HCT116 (cell line): Measurements from ENCODE around the gene TRMU. TPM values are rescaled to one million over a fixed set of nuclear protein-coding genes. Genes with fewer than 3 reads are reported as not detected.

Experiments
- ATAC-seq: fragments of 200-7000 bp; cut with Tn5 transposase; 2 replicates; pipeline ENCODE4 v1.9.1; 2020; ENCODE audit warnings: mild to moderate bottlenecking, moderate library complexity
- BruUV-seq: library from RNA; stranded (reverse); fragments of 400-500 nt; replicated peaks from 2 replicates; lab custom pipeline; 2021; lab: Mats Ljungman, UMichigan
- CTCF ChIA-PET: fragments of 300-600 bp; sonication (Branson Sonifier 250); formaldehyde crosslinking; loops from one replicate; lab custom pipeline; 2021; ENCODE audit warnings: antibody characterized with exemption; lab: Charles Lee
- POLR2A ChIA-PET: fragments of 300-600, 350-600 bp; sonication (Branson Sonifier 250); formaldehyde crosslinking; loops from one replicate; lab custom pipeline; 2021; ENCODE audit warnings: antibody characterized with exemption; lab: Charles Lee
- RAD21 ChIA-PET, 2 experiments: fragments of 300-600 bp; sonication (Branson Sonifier 250); formaldehyde crosslinking; loops; one replicate each; lab custom pipeline; 2023; ENCODE audit warnings: low total read pairs in 2 of 2; ENCODE audit not compliant: uncharacterized antibody in 2 of 2, unreplicated experiment in 2 of 2, low non-redundant PET in 1 of 2; lab: Charles Lee
- DNase-seq: peaks from one replicate; pipeline ENCODE4 v3.0.0-alpha.2; 2010; ENCODE audit warnings: low read depth, low spot score
- H2AFZ ChIP-seq: fragments of 200-600 bp; shearing (Covaris generic), sonication (generic); 2 replicates; pipeline ENCODE4 v1.6.1; 2017; ENCODE audit warnings: low read depth, mixed run types, mixed read lengths, antibody characterized with exemption, low read length; ENCODE audit not compliant: poor library complexity, severe bottlenecking
- H3K27ac ChIP-seq: 2 replicates; pipeline ENCODE4 v1.5.1; 2012; ENCODE audit warnings: low read depth, low read length
- H3K27me3 ChIP-seq: fragments of 200-600 bp; sonication (generic); 2 replicates; pipeline ENCODE4 v1.6.1; 2016; ENCODE audit warnings: mixed run types, low read length, mixed read lengths; ENCODE audit not compliant: insufficient read depth
- H3K36me3 ChIP-seq, 2 experiments: fragments of 200-500 bp in 1 of 2; fragments of 200-600 bp in 1 of 2; sonication (Bioruptor generic) in 1 of 2; sonication (generic) in 1 of 2; 2 replicates each; pipeline versions ENCODE4 v1.5.1 to v1.6.1; 2014 to 2016; ENCODE audit warnings: low read length in 2 of 2, inconsistent platforms in 1 of 2, mixed read lengths in 1 of 2, mixed run types in 1 of 2; ENCODE audit not compliant: insufficient read depth in 2 of 2, control insufficient read depth in 1 of 2
- H3K4me1 ChIP-seq, 2 experiments: fragments of 200-600 bp in 1 of 2; sonication (generic) in 1 of 2; 2 replicates each; pipeline versions ENCODE4 v1.5.1 to v1.6.1; 2012 to 2017; ENCODE audit warnings: low read length in 2 of 2, inconsistent platforms in 1 of 2, mild to moderate bottlenecking in 1 of 2, mixed read lengths in 1 of 2, mixed run types in 1 of 2, moderate library complexity in 1 of 2; ENCODE audit not compliant: insufficient read depth in 2 of 2, control insufficient read depth in 1 of 2
- H3K4me2 ChIP-seq: fragments of 200-600 bp; sonication (generic); 2 replicates; pipeline ENCODE4 v1.6.1; 2017; ENCODE audit warnings: mixed run types, low read length, mixed read lengths
- H3K4me3 ChIP-seq, 2 experiments: fragments of 200-600 bp in 1 of 2; sonication (generic) in 1 of 2; replicated peaks in 1 of 2; 2 replicates each; pipeline ENCODE4 v1.5.1; 2011 to 2016; ENCODE audit warnings: low read length in 2 of 2, control low read depth in 1 of 2, low read depth in 1 of 2, mild to moderate bottlenecking in 1 of 2, mixed read lengths in 1 of 2, mixed run types in 1 of 2
- H3K79me2 ChIP-seq: fragments of 200-600 bp; sonication (generic); 2 replicates; pipeline ENCODE4 v1.6.1; 2017; ENCODE audit warnings: mild to moderate bottlenecking, mixed run types, low read length, moderate library complexity, mixed read lengths; ENCODE audit not compliant: insufficient read depth
- H3K9ac ChIP-seq: fragments of 200-600 bp; sonication (generic); 2 replicates; pipeline ENCODE4 v1.6.1; 2016; ENCODE audit warnings: low read length, mixed read lengths
- H3K9me2 ChIP-seq: fragments of 200-600 bp; sonication (generic), shearing (Covaris generic); 2 replicates; pipeline ENCODE4 v1.6.1; 2017; ENCODE audit warnings: mixed run types, mild to moderate bottlenecking, moderate library complexity; ENCODE audit not compliant: insufficient read depth
- H3K9me3 ChIP-seq, 2 experiments: fragments of 200-500 bp in 1 of 2; fragments of 200-600 bp in 1 of 2; sonication (Bioruptor generic) in 1 of 2; sonication (generic) in 1 of 2; 2 replicates each; pipeline ENCODE4 v1.6.1; 2014 to 2017; ENCODE audit warnings: low read length in 2 of 2, mixed read lengths in 2 of 2, inconsistent platforms in 1 of 2, low read depth in 1 of 2, mild to moderate bottlenecking in 1 of 2, mixed run types in 1 of 2, moderate library complexity in 1 of 2; ENCODE audit not compliant: control insufficient read depth in 1 of 2, insufficient read depth in 1 of 2
- H4K20me1 ChIP-seq: fragments of 200-600 bp; sonication (generic), shearing (Covaris generic); 2 replicates; pipeline ENCODE4 v1.6.1; 2017; ENCODE audit warnings: mixed run types, mild to moderate bottlenecking, moderate library complexity; ENCODE audit not compliant: insufficient read depth
- CBX3 ChIP-seq: IDR thresholded peaks from 2 replicates; pipeline ENCODE4 v1.6.1; 2012; ENCODE audit warnings: low read depth
- EGR1 ChIP-seq: IDR thresholded peaks from 2 replicates; pipeline ENCODE4 v1.6.1; 2012; ENCODE audit warnings: low read depth
- ELF1 ChIP-seq: IDR thresholded peaks from 2 replicates; pipeline ENCODE4 v1.6.1; 2012; ENCODE audit warnings: low read depth, borderline replicate concordance
- FOSL1 ChIP-seq: IDR thresholded peaks from 2 replicates; pipeline ENCODE4 v1.6.1; 2012; ENCODE audit warnings: low read depth
- POLR2AphosphoS5 ChIP-seq: IDR thresholded peaks from 2 replicates; pipeline ENCODE4 v1.6.1; 2011; ENCODE audit warnings: mild to moderate bottlenecking, low read depth, low read length, moderate library complexity
- RAD21 ChIP-seq: IDR thresholded peaks from 2 replicates; pipeline ENCODE4 v1.6.1; 2012; ENCODE audit warnings: low read depth, mild to moderate bottlenecking
- SIN3A ChIP-seq: IDR thresholded peaks from 2 replicates; pipeline ENCODE4 v1.6.1; 2012; ENCODE audit warnings: low read depth
- SRF ChIP-seq: IDR thresholded peaks from 2 replicates; pipeline ENCODE4 v1.6.1; 2012; ENCODE audit warnings: low read depth
- TCF7L2 ChIP-seq: IDR thresholded peaks from 2 replicates; pipeline ENCODE4 v1.7.0; 2011; ENCODE audit warnings: borderline replicate concordance, inconsistent platforms; ENCODE audit not compliant: insufficient read depth, insufficient read length; ENCODE audit errors: extremely low read depth
- YY1 ChIP-seq: IDR thresholded peaks from 2 replicates; pipeline ENCODE4 v1.6.1; 2011; ENCODE audit warnings: low read length, low read depth, moderate library complexity, mild to moderate bottlenecking; ENCODE audit not compliant: insufficient replicate concordance; ENCODE audit errors: extremely low read depth
- ZFX ChIP-seq: fragments of 450-650 bp; IDR thresholded peaks from 2 replicates; pipeline ENCODE4 v1.6.1; 2017
- ZNF274 ChIP-seq: fragments of 200-500 bp; sonication (Bioruptor generic); IDR thresholded peaks from 2 replicates; pipeline ENCODE4 v1.6.1; 2014; ENCODE audit warnings: mild to moderate bottlenecking, low read depth, low read length, inconsistent platforms
- intact Hi-C: fragments of 100-400 bp; cut with micrococcal nuclease; formaldehyde crosslinking; loops from 2 replicates; pipeline ENCODE4 v1.10.0; 2022
- total RNA-seq: library from RNA; stranded (reverse); gene quantifications from one replicate; pipeline ENCODE4 v1.2.1, GENCODE V29; 2021; ENCODE audit not compliant: unreplicated experiment
- TF ChIP-seq, protein P1 (sequence below), 3 experiments: fragments of 200-600 bp in 1 of 3; sonication (generic) in 1 of 3; IDR thresholded peaks in 2 of 3; conservative IDR thresholded peaks in 1 of 3; 2 replicates each; pipeline ENCODE4 v1.5.1; 2012 to 2017; ENCODE audit warnings: low read depth in 2 of 3, low read length in 2 of 3, antibody characterized with exemption in 1 of 3, borderline replicate concordance in 1 of 3, control low read depth in 1 of 3, mild to moderate bottlenecking in 1 of 3, mixed read lengths in 1 of 3, mixed run types in 1 of 3, moderate library complexity in 1 of 3; ENCODE audit not compliant: insufficient read depth in 1 of 3
- TF ChIP-seq, protein P2 (sequence below): IDR thresholded peaks from 2 replicates; pipeline ENCODE4 v1.6.1; 2012
- TF ChIP-seq, protein P3 (sequence below): IDR thresholded peaks from 2 replicates; pipeline ENCODE4 v1.6.1; 2011; ENCODE audit warnings: mild to moderate bottlenecking, low read length, moderate library complexity; ENCODE audit not compliant: insufficient replicate concordance; ENCODE audit errors: extremely low read depth
- TF ChIP-seq, protein P4 (sequence below): IDR thresholded peaks from 2 replicates; pipeline ENCODE4 v1.6.1; 2012; ENCODE audit warnings: low read depth

Gene TRMU
- total RNA-seq, 1 experiment from 2014 or later = 65.4 TPM

DNA sequence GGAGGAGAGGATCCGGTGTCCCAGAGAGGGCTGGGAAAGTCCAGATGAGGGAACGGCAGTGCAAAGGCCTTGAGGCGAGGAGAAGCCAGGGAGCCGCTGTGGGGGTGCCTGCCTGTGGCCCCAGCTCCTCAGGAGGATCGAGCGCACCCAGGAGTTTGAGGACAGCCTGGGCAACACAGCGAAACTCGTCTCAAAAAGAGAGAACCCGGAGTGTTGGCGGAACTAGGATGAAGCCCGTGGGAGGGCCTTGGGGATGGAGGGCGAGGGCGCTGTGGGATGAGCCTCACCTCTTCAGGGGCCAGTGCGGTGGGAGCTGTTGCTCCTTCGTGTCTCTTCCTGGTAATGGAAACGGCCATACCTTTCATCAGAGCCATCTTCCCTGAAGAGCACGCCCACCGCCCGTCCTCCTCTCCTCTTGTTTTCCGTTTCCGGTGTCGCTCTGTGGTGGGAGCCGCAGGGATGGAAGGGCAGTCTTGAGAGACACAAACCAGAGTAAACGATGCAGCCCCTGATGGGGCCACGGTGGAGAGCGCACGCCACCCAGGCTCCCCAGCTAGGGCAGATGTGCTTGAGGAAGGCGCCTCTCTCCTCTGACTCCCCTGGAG lies 15.7 kb downstream of the TRMU start:
- TF ChIP-seq ZFX (no peak), EGR1 (no peak), POLR2AphosphoS5 (no peak), FOSL1 (no peak), CBX3 (no peak), TCF7L2 (no peak), SIN3A (no peak), RAD21 (no peak), ELF1 (no peak), ZNF274 (no peak), YY1 (no peak), SRF (no peak)
- TF ChIP-seq, protein P1, sequence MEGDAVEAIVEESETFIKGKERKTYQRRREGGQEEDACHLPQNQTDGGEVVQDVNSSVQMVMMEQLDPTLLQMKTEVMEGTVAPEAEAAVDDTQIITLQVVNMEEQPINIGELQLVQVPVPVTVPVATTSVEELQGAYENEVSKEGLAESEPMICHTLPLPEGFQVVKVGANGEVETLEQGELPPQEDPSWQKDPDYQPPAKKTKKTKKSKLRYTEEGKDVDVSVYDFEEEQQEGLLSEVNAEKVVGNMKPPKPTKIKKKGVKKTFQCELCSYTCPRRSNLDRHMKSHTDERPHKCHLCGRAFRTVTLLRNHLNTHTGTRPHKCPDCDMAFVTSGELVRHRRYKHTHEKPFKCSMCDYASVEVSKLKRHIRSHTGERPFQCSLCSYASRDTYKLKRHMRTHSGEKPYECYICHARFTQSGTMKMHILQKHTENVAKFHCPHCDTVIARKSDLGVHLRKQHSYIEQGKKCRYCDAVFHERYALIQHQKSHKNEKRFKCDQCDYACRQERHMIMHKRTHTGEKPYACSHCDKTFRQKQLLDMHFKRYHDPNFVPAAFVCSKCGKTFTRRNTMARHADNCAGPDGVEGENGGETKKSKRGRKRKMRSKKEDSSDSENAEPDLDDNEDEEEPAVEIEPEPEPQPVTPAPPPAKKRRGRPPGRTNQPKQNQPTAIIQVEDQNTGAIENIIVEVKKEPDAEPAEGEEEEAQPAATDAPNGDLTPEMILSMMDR (IDR thresholded peaks at IDR 0.05 in 2 of 3, conservative IDR thresholded peaks at IDR 0.05 in 1 of 3; ENCODE audit: borderline replicate concordance in 1 of 3, insufficient read depth in 1 of 3, low read depth in 2 of 3, low read length in 2 of 3) = no peak
- TF ChIP-seq, protein P2, sequence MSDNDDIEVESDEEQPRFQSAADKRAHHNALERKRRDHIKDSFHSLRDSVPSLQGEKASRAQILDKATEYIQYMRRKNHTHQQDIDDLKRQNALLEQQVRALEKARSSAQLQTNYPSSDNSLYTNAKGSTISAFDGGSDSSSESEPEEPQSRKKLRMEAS = no peak
- TF ChIP-seq, protein P3, sequence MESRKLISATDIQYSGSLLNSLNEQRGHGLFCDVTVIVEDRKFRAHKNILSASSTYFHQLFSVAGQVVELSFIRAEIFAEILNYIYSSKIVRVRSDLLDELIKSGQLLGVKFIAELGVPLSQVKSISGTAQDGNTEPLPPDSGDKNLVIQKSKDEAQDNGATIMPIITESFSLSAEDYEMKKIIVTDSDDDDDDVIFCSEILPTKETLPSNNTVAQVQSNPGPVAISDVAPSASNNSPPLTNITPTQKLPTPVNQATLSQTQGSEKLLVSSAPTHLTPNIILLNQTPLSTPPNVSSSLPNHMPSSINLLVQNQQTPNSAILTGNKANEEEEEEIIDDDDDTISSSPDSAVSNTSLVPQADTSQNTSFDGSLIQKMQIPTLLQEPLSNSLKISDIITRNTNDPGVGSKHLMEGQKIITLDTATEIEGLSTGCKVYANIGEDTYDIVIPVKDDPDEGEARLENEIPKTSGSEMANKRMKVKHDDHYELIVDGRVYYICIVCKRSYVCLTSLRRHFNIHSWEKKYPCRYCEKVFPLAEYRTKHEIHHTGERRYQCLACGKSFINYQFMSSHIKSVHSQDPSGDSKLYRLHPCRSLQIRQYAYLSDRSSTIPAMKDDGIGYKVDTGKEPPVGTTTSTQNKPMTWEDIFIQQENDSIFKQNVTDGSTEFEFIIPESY = no peak
- TF ChIP-seq, protein P4, sequence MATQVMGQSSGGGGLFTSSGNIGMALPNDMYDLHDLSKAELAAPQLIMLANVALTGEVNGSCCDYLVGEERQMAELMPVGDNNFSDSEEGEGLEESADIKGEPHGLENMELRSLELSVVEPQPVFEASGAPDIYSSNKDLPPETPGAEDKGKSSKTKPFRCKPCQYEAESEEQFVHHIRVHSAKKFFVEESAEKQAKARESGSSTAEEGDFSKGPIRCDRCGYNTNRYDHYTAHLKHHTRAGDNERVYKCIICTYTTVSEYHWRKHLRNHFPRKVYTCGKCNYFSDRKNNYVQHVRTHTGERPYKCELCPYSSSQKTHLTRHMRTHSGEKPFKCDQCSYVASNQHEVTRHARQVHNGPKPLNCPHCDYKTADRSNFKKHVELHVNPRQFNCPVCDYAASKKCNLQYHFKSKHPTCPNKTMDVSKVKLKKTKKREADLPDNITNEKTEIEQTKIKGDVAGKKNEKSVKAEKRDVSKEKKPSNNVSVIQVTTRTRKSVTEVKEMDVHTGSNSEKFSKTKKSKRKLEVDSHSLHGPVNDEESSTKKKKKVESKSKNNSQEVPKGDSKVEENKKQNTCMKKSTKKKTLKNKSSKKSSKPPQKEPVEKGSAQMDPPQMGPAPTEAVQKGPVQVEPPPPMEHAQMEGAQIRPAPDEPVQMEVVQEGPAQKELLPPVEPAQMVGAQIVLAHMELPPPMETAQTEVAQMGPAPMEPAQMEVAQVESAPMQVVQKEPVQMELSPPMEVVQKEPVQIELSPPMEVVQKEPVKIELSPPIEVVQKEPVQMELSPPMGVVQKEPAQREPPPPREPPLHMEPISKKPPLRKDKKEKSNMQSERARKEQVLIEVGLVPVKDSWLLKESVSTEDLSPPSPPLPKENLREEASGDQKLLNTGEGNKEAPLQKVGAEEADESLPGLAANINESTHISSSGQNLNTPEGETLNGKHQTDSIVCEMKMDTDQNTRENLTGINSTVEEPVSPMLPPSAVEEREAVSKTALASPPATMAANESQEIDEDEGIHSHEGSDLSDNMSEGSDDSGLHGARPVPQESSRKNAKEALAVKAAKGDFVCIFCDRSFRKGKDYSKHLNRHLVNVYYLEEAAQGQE = no peak
- TF ChIP-seq, all 23 proteins: peak for 0
- H3K4me3 ChIP-seq = no peak overlapping the region
- no TSS peak for BruUV-seq
- POLR2A ChIA-PET = no interaction called here
- no peak overlapping the region for H2AFZ ChIP-seq
- peaks cover 13 to 14% of the 10 kb centered on the region in 2 experiments for H3K4me1 ChIP-seq
- H3K79me2 ChIP-seq = peaks cover 25% of the 10 kb centered on the region; the same call in 1 of the 2 replicates
- peaks cover 6% of the 10 kb centered on the region; the same call in 1 of the 2 replicates for H4K20me1 ChIP-seq
- no peaks in the 10 kb centered on the region for H3K27me3 ChIP-seq
- H3K9ac ChIP-seq = no peak overlapping the region
- no peaks in the 10 kb centered on the region for H3K9me3 ChIP-seq
- H3K4me2 ChIP-seq = no peak overlapping the region
- RAD21 ChIA-PET = no interaction called here
- CTCF ChIA-PET = no interaction called here
- no peaks in the 10 kb centered on the region for H3K9me2 ChIP-seq
- no peak for ATAC-seq
- no peak overlapping the region for H3K27ac ChIP-seq
- DNase-seq = no peak
- intact Hi-C loops = no loop called here
- peaks cover 42 to 57% of the 10 kb centered on the region in 2 experiments for H3K36me3 ChIP-seq
